Spleen (tissue), 11 donors: ENCODE measurements around the gene ACKR3. TPM values are rescaled to one million over a fixed set of nuclear protein-coding genes. Genes with fewer than 3 reads are reported as not detected.

Experiments used
- DNase-seq: peaks from one replicate; pipeline ENCODE4 v3.0.0-alpha.2; 2020
- H3K27ac ChIP-seq, 8 donors: fragments of 200-600 bp; sonication (generic) in 7 of 8; 1 replicate in 4 of 8; 2 replicates in 4 of 8; pipeline versions ENCODE4 v1.5.0 to v1.8.0; 2016 to 2021; ENCODE audit warnings: inconsistent platforms in 4 of 8, mild to moderate bottlenecking in 4 of 8, moderate library complexity in 1 of 8
- H3K27me3 ChIP-seq, 7 donors: fragments of 200-600 bp; sonication (generic) in 6 of 7; replicated peaks in 1 of 7; 1 replicate in 4 of 7; 2 replicates in 3 of 7; pipeline versions ENCODE4 v1.5.0 to v1.8.0; 2016 to 2021; ENCODE audit warnings: inconsistent platforms in 3 of 7, mild to moderate bottlenecking in 1 of 7
- H3K36me3 ChIP-seq, 6 donors: fragments of 200-600 bp; sonication (generic) in 5 of 6; 1 replicate in 4 of 6; 2 replicates in 2 of 6; pipeline versions ENCODE4 v1.5.0 to v1.8.0; 2016 to 2021; ENCODE audit warnings: inconsistent platforms in 2 of 6
- H3K4me1 ChIP-seq, 6 donors: fragments of 200-600 bp; sonication (generic) in 5 of 6; 1 replicate in 3 of 6; 2 replicates in 3 of 6; pipeline versions ENCODE4 v1.5.0 to v1.8.0; 2016 to 2021; ENCODE audit warnings: inconsistent platforms in 3 of 6
- H3K4me3 ChIP-seq, 8 donors: fragments of 200-600 bp; sonication (generic) in 7 of 8; 1 replicate in 4 of 8; 2 replicates in 4 of 8; pipeline versions ENCODE4 v1.5.0 to v1.8.0; 2016 to 2021; ENCODE audit warnings: inconsistent platforms in 4 of 8, mild to moderate bottlenecking in 4 of 8, moderate library complexity in 2 of 8
- H3K9me3 ChIP-seq, 8 donors: fragments of 200-600 bp; sonication (generic) in 7 of 8; 1 replicate in 4 of 8; 2 replicates in 4 of 8; pipeline versions ENCODE4 v1.5.0 to v1.8.0; 2016 to 2021; ENCODE audit warnings: inconsistent platforms in 4 of 8
- CTCF ChIP-seq, 11 experiments: fragments of 200-600 bp in 7 of 11; fragments of 450-650 bp in 4 of 11; sonication (generic) in 4 of 11; IDR thresholded peaks in 8 of 11; conservative IDR thresholded peaks in 3 of 11; 1 replicate in 7 of 11; 2 replicates in 4 of 11; pipeline versions ENCODE4 v1.4.0 to v1.8.0; 2016 to 2021; ENCODE audit warnings: antibody characterized with exemption in 11 of 11, inconsistent platforms in 4 of 11, mild to moderate bottlenecking in 1 of 11
- POLR2A ChIP-seq, 3 donors: fragments of 450-650 bp; IDR thresholded peaks; one replicate each; pipeline ENCODE4 v1.5.1; 2017; ENCODE audit warnings: antibody characterized with exemption in 3 of 3, mild to moderate bottlenecking in 1 of 3
- POLR2AphosphoS5 ChIP-seq, 3 donors: sonication (generic); formaldehyde crosslinking; IDR thresholded peaks; one replicate each; pipeline ENCODE4 v1.5.1; 2017; ENCODE audit warnings: antibody characterized with exemption in 3 of 3
- WGBS, 5 donors: extraction: QIAGEN DNeasy Blood & Tissue Kit in 3 of 5; methylation state at CpG; one replicate each; pipeline versions ENCODE4 v1.1.5 to v1.1.7; 2013 to 2018; 5-methylcytosine and 5-hydroxymethylcytosine counted together
- intact Hi-C: fragments of 100-400 bp; cut with DNase I; formaldehyde crosslinking; loops from one replicate; pipeline ENCODE4 v1.15.0; 2023; ENCODE audit warnings: low total_unique reads
- polyA plus RNA-seq, 3 donors: library from polyadenylated mRNA; stranded (reverse); fragments of 200-250 nt; gene quantifications; one replicate each; pipeline ENCODE4 v1.2.1, GENCODE V29; 2013
- total RNA-seq, 7 donors: library from RNA; depleted of rRNA in 3 of 7; stranded (reverse); fragments of >200 nt in 3 of 7; fragmentation: NEBNext Ultra II Directional in 4 of 7; extraction: Animal tissue kit (Norgen Biotek cat#: 25700) in 4 of 7; gene quantifications; one replicate each; pipeline versions ENCODE4 v1.1.0 to v1.2.1, GENCODE V29; 2016 to 2021
- donor health status: healthy with polysubstance abuse.
- donor health status: DM: no; HTN: no; CAD: no; lungs with moderate emphysema.
- donor health status: DM: no; HTN: no; CAD: no.
- donor health status: Bipolar disorder and iron deficiency.
- donor health status: healthy.
- donor health status: DM: no; HTN: no; CAD: no.
- donor health status: DM: yes; HTN: yes; CAD: no.

The ACKR3 gene
- total and polyA plus RNA-seq, 10 donors = 11.5 to 164 (median 67.0) TPM

DNA sequence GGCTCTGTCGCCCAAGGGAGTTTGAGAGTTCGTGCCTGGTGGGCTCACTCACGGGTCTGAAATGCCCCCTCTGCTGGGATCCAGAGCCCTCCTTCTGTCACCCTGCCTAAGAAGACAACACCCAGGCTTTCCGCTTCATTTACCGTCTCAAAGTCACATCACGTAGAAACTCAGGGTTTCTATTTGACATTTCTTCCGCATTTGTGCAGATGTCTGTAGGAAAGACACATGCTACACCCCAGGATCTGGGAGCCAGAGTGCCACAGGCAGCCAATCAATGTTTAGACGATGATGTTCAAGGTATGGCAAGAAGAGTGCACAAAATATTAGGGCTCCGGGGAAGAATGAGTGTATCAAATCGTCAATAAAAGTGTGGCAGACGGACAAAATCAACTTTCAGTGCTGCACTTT, 24.4 kb upstream of the ACKR3 start:
- WGBS, 5 donors = 58 to 74% (median 64%) methylated on average over 11 of the region's 11 CpGs
- no peak for DNase-seq
- intact Hi-C loops = no loop called here
- H3K27ac ChIP-seq = peak overlapping the region; percentile 64 to 91 (median 86)
- no peaks in the 10 kb centered on the region for H3K27me3 ChIP-seq
- H3K36me3 ChIP-seq = no peaks in the 10 kb centered on the region
- peak overlapping the region in 1 of 8 donors; percentile 45 for H3K4me3 ChIP-seq
- H3K4me1 ChIP-seq = peaks cover 17 to 69% (median 40%) of the 10 kb centered on the region in 6 donors
- no peaks in the 10 kb centered on the region for H3K9me3 ChIP-seq
- TF ChIP-seq CTCF (IDR thresholded peaks at IDR 0.05 in 8 of 11, conservative IDR thresholded peaks at IDR 0.05 in 3 of 11) (no peak), POLR2AphosphoS5 (IDR thresholded peaks at IDR 0.05) (peak in 1 of 3 donors; percentile 43), POLR2A (IDR thresholded peaks at IDR 0.05) (no peak)

- Histone ChIP-seq H3K4me3 (peak overlapping the region in 1 of 8 donors; percentile 45), H3K9me3 (no peaks in the 10 kb centered on the region), H3K27ac (peak overlapping the region; percentile 64 to 91 (median 86)), H3K4me1 (peaks cover 19 to 72% (median 45%) of the 10 kb centered on the region in 6 donors), H3K36me3 (no peaks in the 10 kb centered on the region), H3K27me3 (no peaks in the 10 kb centered on the region)
- TF ChIP-seq POLR2A (IDR thresholded peaks at IDR 0.05) (no peak), POLR2AphosphoS5 (IDR thresholded peaks at IDR 0.05) (no peak), CTCF (IDR thresholded peaks at IDR 0.05 in 8 of 11, conservative IDR thresholded peaks at IDR 0.05 in 3 of 11) (no peak)
- intact Hi-C loops = no loop called here
- no peak for DNase-seq
- WGBS, 5 donors = 10 to 40% (median 28%) methylated on average over 13 of the region's 13 CpGs
Measured at GRCh38 chr2:236545814-236546480, 23.7 kb upstream of the ACKR3 start.

- peak overlapping the region; percentile 64 to 91 (median 86) for H3K27ac ChIP-seq
- 16 to 38% (median 25%) methylated on average over 4 to 7 of the region's 7 CpGs for WGBS, 5 donors
- no peak for TF ChIP-seq CTCF (IDR thresholded peaks at IDR 0.05 in 8 of 11, conservative IDR thresholded peaks at IDR 0.05 in 3 of 11)
- no peak for TF ChIP-seq POLR2A (IDR thresholded peaks at IDR 0.05)
- peak; percentile 66 to 74 (median 69) for TF ChIP-seq POLR2AphosphoS5 (IDR thresholded peaks at IDR 0.05)
- no peaks in the 10 kb centered on the region for H3K27me3 ChIP-seq
- H3K36me3 ChIP-seq = no peaks in the 10 kb centered on the region
- no peaks in the 10 kb centered on the region for H3K9me3 ChIP-seq
- H3K4me1 ChIP-seq = peaks cover 24 to 74% (median 52%) of the 10 kb centered on the region in 6 donors
- intact Hi-C loops = no loop called here
- DNase-seq = peak; percentile 85
- H3K4me3 ChIP-seq = peak overlapping the region in 1 of 8 donors; percentile 1
Measured at GRCh38 chr2:236546561-236547002, 23.0 kb upstream of the ACKR3 start.

GRCh38 chr2:236547725-236548124, 21.9 kb upstream of the ACKR3 start:
- Histone ChIP-seq H3K4me1 (peaks cover 24 to 86% (median 63%) of the 10 kb centered on the region in 6 donors), H3K27ac (peak overlapping the region in 7 of 8 donors; percentile 64 to 91 (median 86))

More at GRCh38 chr2:236547725-236548124, 21.9 kb upstream of the ACKR3 start:
- DNase-seq = no peak
- Histone ChIP-seq H3K9me3 (no peaks in the 10 kb centered on the region), H3K4me3 (no peak overlapping the region), H3K36me3 (no peaks in the 10 kb centered on the region), H3K27me3 (no peaks in the 10 kb centered on the region)
- TF ChIP-seq CTCF (IDR thresholded peaks at IDR 0.05 in 8 of 11, conservative IDR thresholded peaks at IDR 0.05 in 3 of 11) (no peak), POLR2A (IDR thresholded peaks at IDR 0.05) (no peak), POLR2AphosphoS5 (IDR thresholded peaks at IDR 0.05) (no peak)
- intact Hi-C loops = no loop called here
- 72 to 95% (median 85%) methylated on average over 1 of the region's 1 CpG for WGBS, 5 donors
